Skeletal muscle satellite cell (primary cell): Measurements from ENCODE around the gene ITGA1. TPM values are rescaled to one million over a fixed set of nuclear protein-coding genes. Genes with fewer than 3 reads are reported as not detected.
A peak's percentile ranks its signal among the peaks of the same experiment; 100 is the strongest.
"Not testable (repeated sequence)": the region's sequence is repeated elsewhere in the genome, so short reads cannot be mapped to it uniquely, and the experiment has no call there.

Experiments
- H3K27me3 ChIP-seq: 2 replicates; pipeline ENCODE4 v1.7.0; 2013; ENCODE audit warnings: low read length; ENCODE audit not compliant: control insufficient read depth, insufficient read depth
- H3K36me3 ChIP-seq: 2 replicates; pipeline ENCODE4 v1.7.0; 2013; ENCODE audit warnings: mild to moderate bottlenecking, control low read depth, low read length; ENCODE audit not compliant: insufficient read depth
- H3K4me1 ChIP-seq: 2 replicates; pipeline ENCODE4 v1.7.0; 2013; ENCODE audit warnings: low read length; ENCODE audit not compliant: control insufficient read depth, insufficient read depth
- H3K4me2 ChIP-seq: 2 replicates; pipeline ENCODE4 v1.7.0; 2013; ENCODE audit warnings: mild to moderate bottlenecking, low read length
- H3K4me3 ChIP-seq: 2 replicates; pipeline ENCODE4 v1.7.0; 2013; ENCODE audit warnings: low read length
- H3K9ac ChIP-seq: 2 replicates; pipeline ENCODE4 v1.7.0; 2013; ENCODE audit warnings: mild to moderate bottlenecking, low read depth, low read length, moderate library complexity
- H3K9me3 ChIP-seq: replicated peaks from 2 replicates; pipeline ENCODE4 v1.7.0; 2013; ENCODE audit warnings: mild to moderate bottlenecking, control low read depth, low read length
- total RNA-seq: library from RNA; depleted of rRNA; stranded (reverse); fragments of >200 nt; gene quantifications from 2 replicates; pipeline ENCODE4 v1.2.3, GENCODE V29; 2012; rRNA removed

ITGA1 gene
- 3.1 and 5.3 TPM in 2 replicates for total RNA-seq

GRCh38 chr5:52787600-52788504, at the start of gene ITGA1, which contains the start of gene PELO:
TSS of gene ITGA1 (plus strand) at chr5:52787916. CDS start at chr5:52788354, 438 bp downstream.
TSS of gene PELO (plus strand) at chr5:52787916. CDS start at chr5:52800395, 12,479 bp downstream.
- H3K4me2 ChIP-seq: peak within 1 kb of the TSS; percentile 87
- H3K4me1 ChIP-seq: peaks cover 30% of the 10 kb centered on the region
- no peaks in the 10 kb centered on the region for H3K27me3 ChIP-seq
- H3K36me3 ChIP-seq: no peaks in the 10 kb centered on the region
- peak within 1 kb of the TSS; percentile 77 for H3K4me3 ChIP-seq
- no peaks in the 10 kb centered on the region for H3K9me3 ChIP-seq
- H3K9ac ChIP-seq: peak within 1 kb of the TSS; percentile 72

DNA sequence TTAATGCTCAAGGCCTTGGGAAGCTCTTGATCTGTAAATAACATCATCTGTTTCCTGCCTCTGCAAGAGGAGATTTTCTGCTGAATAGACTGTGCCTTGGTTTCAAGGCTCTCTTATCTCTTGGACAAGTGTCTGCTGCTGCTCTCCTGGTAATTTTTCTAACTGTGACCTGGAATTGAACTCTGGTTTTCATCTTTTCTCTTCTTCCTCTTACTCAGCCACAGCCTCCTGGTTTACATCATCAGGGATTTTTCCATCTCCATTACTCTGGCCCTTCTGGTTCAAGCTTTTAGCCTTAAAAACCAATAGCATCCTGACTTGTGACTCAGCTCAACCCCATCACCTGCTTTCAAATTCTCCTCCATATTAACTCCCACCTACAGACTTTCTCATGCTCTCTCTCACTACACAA, 49.6 kb upstream of the ITGA1 start:
- no peak overlapping the region for H3K4me2 ChIP-seq
- no peak overlapping the region for H3K4me3 ChIP-seq
- no peaks in the 10 kb centered on the region for H3K36me3 ChIP-seq
- H3K9ac ChIP-seq: no peak overlapping the region
- H3K4me1 ChIP-seq: no peaks in the 10 kb centered on the region
- H3K27me3 ChIP-seq: no peaks in the 10 kb centered on the region
- no peaks in the 10 kb centered on the region for H3K9me3 ChIP-seq

DNA sequence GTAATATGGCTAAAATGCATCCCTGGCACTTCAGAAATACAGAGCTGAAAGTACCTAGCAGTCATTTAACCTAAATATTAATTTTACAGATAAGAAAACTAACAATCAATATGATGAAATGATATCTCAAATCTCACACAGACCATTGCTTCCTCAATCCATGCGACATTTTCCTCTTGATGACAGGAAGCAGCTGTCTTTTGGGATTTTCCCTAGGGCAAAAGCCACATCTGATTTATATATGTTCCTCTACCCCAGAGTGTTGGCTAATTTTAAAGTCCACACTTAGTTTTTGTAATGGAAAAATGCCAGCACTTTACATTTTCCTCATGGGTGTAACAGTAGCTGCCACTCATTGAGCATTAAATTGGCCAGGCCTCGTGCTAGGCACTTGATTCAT, 47.7 kb upstream of the ITGA1 start:
- Histone ChIP-seq H3K4me1 (no peaks in the 10 kb centered on the region), H3K9ac (no peak overlapping the region), H3K4me2 (no peak overlapping the region), H3K9me3 (no peaks in the 10 kb centered on the region), H3K36me3 (no peaks in the 10 kb centered on the region), H3K27me3 (no peaks in the 10 kb centered on the region), H3K4me3 (no peak overlapping the region)

DNA sequence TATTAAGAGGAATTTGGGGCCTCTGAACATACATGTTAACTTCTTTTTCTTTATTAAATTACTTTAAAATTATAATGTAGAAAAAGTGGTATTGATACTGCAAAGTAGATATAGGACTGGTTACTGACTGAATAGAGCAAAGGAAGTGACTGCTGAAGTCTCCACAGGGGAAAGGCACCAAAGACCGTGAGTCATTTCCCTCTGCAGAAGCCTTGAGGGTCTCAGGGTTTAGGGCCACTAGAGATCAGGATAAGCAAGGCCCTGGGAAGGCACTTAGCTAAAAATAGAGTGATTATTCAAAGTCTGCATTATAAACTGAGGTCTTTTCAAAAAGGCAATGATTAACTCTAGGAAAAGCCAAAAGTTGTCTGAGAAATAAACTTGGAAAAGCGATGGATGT, 44.7 kb upstream of the ITGA1 start:
- no peaks in the 10 kb centered on the region for H3K9me3 ChIP-seq
- no peak overlapping the region for H3K9ac ChIP-seq
- H3K4me3 ChIP-seq: no peak overlapping the region
- H3K27me3 ChIP-seq: no peaks in the 10 kb centered on the region
- no peak overlapping the region for H3K4me2 ChIP-seq
- H3K4me1 ChIP-seq: no peaks in the 10 kb centered on the region
- H3K36me3 ChIP-seq: no peaks in the 10 kb centered on the region

DNA sequence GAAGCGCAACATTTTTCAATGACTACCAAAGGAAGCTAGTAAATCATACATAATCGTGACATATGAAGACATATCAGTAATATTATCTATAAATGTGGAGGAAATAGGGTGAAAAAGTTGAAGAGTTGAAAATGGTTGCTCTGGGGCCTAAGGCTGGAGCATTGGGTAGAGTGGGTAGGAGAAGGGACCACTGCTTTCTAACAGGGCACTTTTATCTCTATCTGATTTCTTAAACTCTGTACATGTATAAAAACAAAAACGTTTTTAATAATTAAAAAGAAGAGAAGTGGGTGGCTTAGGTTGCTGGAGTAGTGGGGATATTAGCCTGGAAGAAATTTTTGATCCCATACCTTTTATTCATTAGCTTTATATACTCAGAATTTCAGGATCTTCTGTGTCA, 44.2 kb upstream of the ITGA1 start:
- no peak overlapping the region for H3K9ac ChIP-seq
- no peaks in the 10 kb centered on the region for H3K4me1 ChIP-seq
- no peaks in the 10 kb centered on the region for H3K9me3 ChIP-seq

DNA sequence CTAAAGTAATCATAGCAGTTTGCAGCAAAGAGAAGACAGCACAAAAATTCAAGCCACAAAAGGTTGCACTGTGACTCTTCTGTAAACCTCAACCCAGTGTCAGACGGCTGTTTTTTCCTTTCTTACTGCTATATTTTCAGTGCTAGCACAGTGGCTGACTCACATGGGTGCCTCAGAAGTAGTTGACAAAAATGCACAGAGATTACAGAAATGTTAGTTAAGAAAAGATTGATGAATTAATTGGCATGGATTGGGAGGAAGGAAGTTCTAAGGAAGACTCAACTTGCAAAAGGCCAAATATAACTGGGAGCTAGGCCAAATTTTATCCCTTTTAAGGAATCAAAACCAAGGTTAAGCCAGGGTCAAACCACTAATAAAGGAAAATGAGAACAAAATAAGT, 43.7 kb upstream of the ITGA1 start:
- H3K9ac ChIP-seq: no peak overlapping the region
- no peaks in the 10 kb centered on the region for H3K9me3 ChIP-seq
- H3K27me3 ChIP-seq: no peaks in the 10 kb centered on the region
- H3K4me3 ChIP-seq: no peak overlapping the region
- no peaks in the 10 kb centered on the region for H3K4me1 ChIP-seq
- H3K4me2 ChIP-seq: no peak overlapping the region
- H3K36me3 ChIP-seq: no peaks in the 10 kb centered on the region

More for the DNA sequence above, 44.2 kb upstream of the ITGA1 start:
- Histone ChIP-seq H3K27me3 (no peaks in the 10 kb centered on the region), H3K36me3 (no peaks in the 10 kb centered on the region), H3K4me2 (no peak overlapping the region), H3K4me3 (no peak overlapping the region)

GRCh38 chr5:52744867-52745458, 42.8 kb upstream of the ITGA1 start:
- H3K27me3 ChIP-seq, H3K4me3 ChIP-seq, H3K9me3 ChIP-seq, H3K4me1 ChIP-seq, H3K4me2 ChIP-seq, H3K9ac ChIP-seq, H3K36me3 ChIP-seq: not testable (repeated sequence)

- Histone ChIP-seq H3K9ac (no peak overlapping the region), H3K4me3 (no peak overlapping the region), H3K9me3 (no peaks in the 10 kb centered on the region), H3K4me1 (no peaks in the 10 kb centered on the region), H3K4me2 (no peak overlapping the region), H3K27me3 (no peaks in the 10 kb centered on the region), H3K36me3 (no peaks in the 10 kb centered on the region)
These were observed 41.2 kb upstream of the ITGA1 start for GRCh38 chr5:52746539-52746938.

DNA sequence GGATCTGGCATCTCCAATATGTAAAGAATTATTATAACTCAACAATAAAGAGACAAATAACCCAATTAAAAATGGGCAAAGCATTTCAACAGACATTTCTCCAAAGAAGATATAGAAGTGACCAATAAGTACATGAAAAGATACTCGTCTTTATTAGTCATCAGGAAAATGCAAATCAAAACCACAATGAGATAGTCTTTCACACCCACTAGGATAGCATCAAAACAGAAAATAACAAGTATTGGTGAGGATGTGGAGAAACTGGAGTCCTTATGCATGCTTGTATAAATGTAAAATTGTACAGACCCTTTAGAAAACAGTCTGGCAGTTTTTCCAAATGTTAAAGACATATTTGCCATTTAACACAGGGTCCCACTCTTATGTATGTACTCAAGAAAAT, 39.1 kb upstream of the ITGA1 start:
- Histone ChIP-seq H3K9me3 (no peaks in the 10 kb centered on the region), H3K36me3 (no peaks in the 10 kb centered on the region), H3K4me3 (no peak overlapping the region), H3K4me2 (no peak overlapping the region), H3K4me1 (no peaks in the 10 kb centered on the region), H3K9ac (no peak overlapping the region), H3K27me3 (no peaks in the 10 kb centered on the region)

DNA sequence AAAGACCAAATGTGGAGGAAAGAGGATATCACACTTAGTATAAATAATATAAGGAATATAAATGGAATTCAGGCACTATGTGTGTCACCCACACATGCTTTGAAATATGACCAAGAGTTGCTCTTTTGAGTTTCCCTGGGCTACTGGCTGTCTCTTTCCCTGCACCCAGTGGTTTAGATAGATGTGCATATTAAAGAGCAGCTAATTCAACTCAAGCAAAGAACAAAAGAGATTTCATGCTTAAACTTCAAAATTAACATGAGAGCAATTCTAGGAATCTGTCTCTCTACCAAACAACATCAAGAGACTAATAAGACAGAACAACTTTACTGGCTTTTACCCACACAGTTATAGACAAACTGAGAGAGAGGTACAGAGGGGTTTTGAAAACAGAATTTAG, 38.0 kb upstream of the ITGA1 start:
- Histone ChIP-seq H3K9me3 (no peaks in the 10 kb centered on the region), H3K27me3 (no peaks in the 10 kb centered on the region), H3K4me2 (no peak overlapping the region), H3K9ac (no peak overlapping the region), H3K36me3 (no peaks in the 10 kb centered on the region), H3K4me1 (no peaks in the 10 kb centered on the region), H3K4me3 (no peak overlapping the region)

GRCh38 chr5:52751137-52751536, 36.6 kb upstream of the ITGA1 start:
- Histone ChIP-seq H3K4me3 (no peak overlapping the region), H3K27me3 (no peaks in the 10 kb centered on the region), H3K9ac (no peak overlapping the region), H3K4me1 (no peaks in the 10 kb centered on the region), H3K4me2 (no peak overlapping the region), H3K9me3 (no peaks in the 10 kb centered on the region), H3K36me3 (no peaks in the 10 kb centered on the region)
